Stimulated activated memory B cell treated with anti-CD40 and anti-IgM and Interleukin-4, amounts not matched to agents 10 μg/mL and 1 μg/mL and 100 μg/mL, for 72 hours (primary cell): ENCODE data around the gene LRRC8B.
A peak's percentile ranks its signal among the peaks of the same experiment; 100 is the strongest.
"Not testable (repeated sequence)": the region's sequence is repeated elsewhere in the genome, so short reads cannot be mapped to it uniquely, and the experiment has no call there.

Experiments
- ATAC-seq: fragments of 150-1000 bp; cut with Tn5 transposase; 2 replicates; pipeline ENCODE4 v1.10.0; 2021
- H3K27ac Mint-ChIP-seq: one replicate; pipeline ENCODE4 v1.8.0; 2022; ENCODE audit warnings: mild to moderate bottlenecking, mixed read lengths
- H3K27me3 Mint-ChIP-seq: one replicate; pipeline ENCODE4 v1.8.0; 2022; ENCODE audit warnings: mixed read lengths
- H3K36me3 Mint-ChIP-seq: one replicate; pipeline ENCODE4 v1.8.0; 2022; ENCODE audit warnings: mixed read lengths
- H3K4me1 Mint-ChIP-seq: one replicate; pipeline ENCODE4 v1.8.0; 2022; ENCODE audit warnings: mixed read lengths
- H3K4me3 Mint-ChIP-seq: one replicate; pipeline ENCODE4 v1.8.0; 2022; ENCODE audit warnings: mild to moderate bottlenecking, moderate library complexity, mixed read lengths
- H3K9me3 Mint-ChIP-seq: one replicate; pipeline ENCODE4 v1.8.0; 2022; ENCODE audit warnings: mixed read lengths

Gene LRRC8B

DNA sequence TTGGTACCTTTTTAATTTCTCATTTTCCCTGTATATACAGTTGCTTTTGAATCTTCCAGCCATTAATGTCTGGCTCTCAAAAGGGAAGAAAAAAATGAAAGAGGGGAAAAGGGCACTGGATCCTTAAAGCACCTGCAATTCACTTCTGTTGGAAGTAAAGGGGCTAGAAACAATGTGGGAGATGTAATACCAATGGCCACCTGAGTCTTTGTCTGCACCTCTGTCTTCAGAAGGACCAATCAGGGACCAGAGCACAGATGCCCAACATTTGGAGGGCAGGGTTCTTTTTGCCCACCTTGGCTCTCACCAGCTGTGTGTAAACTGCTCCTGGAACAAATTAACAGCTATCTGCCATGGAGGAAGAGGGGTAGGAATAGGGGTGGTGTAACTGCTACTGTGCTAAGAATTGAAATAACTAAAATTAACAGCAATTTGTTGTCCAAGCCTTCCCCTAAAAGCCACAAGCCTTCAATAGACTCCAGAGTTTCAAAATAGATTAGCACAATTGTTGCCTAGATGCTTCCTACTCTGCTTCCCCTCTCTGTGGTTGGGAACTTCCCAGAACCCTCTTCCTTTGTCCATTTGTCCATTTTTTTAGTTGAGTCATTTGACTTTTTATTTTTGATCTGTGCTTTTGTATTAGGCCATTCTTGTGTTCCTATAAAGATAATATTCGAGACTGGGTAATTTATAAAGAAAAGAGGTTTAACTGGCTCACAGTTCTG lies 11.5 kb upstream of the LRRC8B start:
- H3K4me1 Mint-ChIP-seq: no peaks in the 10 kb centered on the region
- no peak overlapping the region for H3K4me3 Mint-ChIP-seq
- peaks cover 11% of the 10 kb centered on the region for H3K36me3 Mint-ChIP-seq
- H3K27me3 Mint-ChIP-seq: no peaks in the 10 kb centered on the region
- no peak overlapping the region for H3K27ac Mint-ChIP-seq
- ATAC-seq: no peak
- H3K9me3 Mint-ChIP-seq: peaks cover 5% of the 10 kb centered on the region

DNA sequence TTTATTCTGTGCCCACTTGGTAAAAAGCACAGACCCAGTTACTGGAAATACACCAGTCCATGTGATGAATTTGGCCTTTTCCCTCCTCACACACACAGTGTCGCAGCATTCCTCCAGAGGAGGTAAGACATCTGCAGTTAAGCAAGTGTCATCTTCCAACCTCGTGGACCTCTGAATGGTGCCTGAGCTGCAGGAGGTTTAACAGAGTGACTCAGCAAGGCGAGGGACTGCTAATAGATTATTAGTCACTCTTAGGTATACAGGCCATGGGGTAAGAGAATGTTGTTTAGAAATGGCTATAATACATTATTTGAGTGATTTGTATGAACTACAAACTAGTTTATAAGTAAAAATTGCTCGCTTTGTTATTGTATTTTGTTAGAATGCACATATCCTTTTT lies 8.6 kb upstream of the LRRC8B start:
- Mint-ChIP-seq H3K4me3 (no peak overlapping the region), H3K27me3 (no peaks in the 10 kb centered on the region), H3K27ac (no peak overlapping the region), H3K9me3 (no peaks in the 10 kb centered on the region), H3K4me1 (no peaks in the 10 kb centered on the region), H3K36me3 (peaks cover 8% of the 10 kb centered on the region)
- no peak for ATAC-seq

DNA sequence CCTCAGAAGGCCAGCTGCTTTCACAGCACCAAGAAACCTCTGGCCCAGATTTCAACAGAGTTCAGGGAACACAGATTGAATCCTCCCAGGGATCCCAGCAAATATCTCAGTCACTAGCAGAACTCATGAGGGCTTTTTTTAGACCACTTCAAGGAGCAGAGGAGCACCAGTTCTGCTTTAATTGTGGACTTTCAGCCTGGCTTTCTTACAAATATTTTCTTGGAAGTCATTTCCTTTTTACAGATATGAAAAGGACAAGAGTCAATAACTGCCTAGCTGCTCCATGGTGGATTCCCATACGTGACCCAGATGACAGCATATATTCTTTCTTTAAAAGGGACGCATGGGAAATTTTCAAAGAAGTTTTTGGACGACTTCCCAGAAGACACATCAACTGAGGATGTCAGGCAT lies 6.4 kb upstream of the LRRC8B start:
- no peak overlapping the region for H3K27ac Mint-ChIP-seq
- ATAC-seq: no peak
- H3K36me3 Mint-ChIP-seq: peaks cover 8% of the 10 kb centered on the region
- H3K9me3 Mint-ChIP-seq: no peaks in the 10 kb centered on the region
- H3K4me3 Mint-ChIP-seq: no peak overlapping the region
- peaks cover 7% of the 10 kb centered on the region for H3K4me1 Mint-ChIP-seq
- no peaks in the 10 kb centered on the region for H3K27me3 Mint-ChIP-seq

DNA sequence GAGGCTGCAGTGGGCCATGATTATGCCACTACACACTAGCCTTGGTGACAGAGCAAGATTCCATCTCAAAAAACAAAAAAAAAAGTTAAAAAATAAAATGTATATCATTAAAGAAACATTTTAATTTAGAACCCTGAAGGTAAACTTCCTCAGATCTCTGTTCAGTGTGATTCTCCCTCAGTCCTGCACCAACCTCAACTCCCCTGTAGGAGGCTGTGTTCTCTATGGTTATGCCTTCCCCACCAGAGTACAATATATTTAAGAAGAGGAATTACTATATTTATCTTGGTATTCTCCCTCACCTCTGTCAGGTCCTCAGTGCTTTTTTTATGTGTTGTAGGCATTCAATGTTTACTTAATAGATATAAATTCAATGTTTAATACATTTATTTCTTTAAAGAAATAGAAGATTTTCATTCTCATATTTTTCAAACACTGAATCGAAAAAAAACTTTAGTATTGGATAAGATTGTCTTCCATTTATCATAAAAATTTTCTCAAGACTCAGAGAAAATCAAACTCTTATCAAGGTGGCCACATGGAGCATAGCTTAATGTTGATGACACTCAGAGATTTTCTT lies 4.8 kb upstream of the LRRC8B start:
- H3K4me3 Mint-ChIP-seq: no peak overlapping the region
- peaks cover 15% of the 10 kb centered on the region for H3K4me1 Mint-ChIP-seq
- H3K27me3 Mint-ChIP-seq: no peaks in the 10 kb centered on the region
- ATAC-seq: peak; percentile 37
- H3K27ac Mint-ChIP-seq: no peak overlapping the region
- H3K36me3 Mint-ChIP-seq: peaks cover 2% of the 10 kb centered on the region
- H3K9me3 Mint-ChIP-seq: no peaks in the 10 kb centered on the region

DNA sequence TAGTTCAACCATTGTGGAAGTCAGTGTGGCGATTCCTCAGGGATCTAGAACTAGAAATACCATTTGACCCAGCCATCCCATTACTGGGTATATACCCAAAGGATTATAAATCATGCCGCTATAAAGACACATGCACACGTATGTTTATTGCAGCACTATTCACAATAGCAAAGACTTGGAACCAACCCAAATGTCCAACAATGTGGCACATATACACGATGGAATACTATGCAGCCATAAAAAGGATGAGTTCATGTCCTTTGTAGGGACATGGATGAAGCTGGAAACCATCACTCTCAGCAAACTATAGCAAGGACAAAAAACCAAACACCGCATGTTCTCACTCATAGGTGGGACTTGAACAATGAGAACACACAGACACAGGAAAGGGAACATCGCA lies 2.7 kb upstream of the LRRC8B start:
- H3K4me1 Mint-ChIP-seq: peaks cover 15% of the 10 kb centered on the region
- ATAC-seq, H3K9me3 Mint-ChIP-seq, H3K4me3 Mint-ChIP-seq, H3K27me3 Mint-ChIP-seq, H3K36me3 Mint-ChIP-seq, H3K27ac Mint-ChIP-seq: not testable (repeated sequence)

DNA sequence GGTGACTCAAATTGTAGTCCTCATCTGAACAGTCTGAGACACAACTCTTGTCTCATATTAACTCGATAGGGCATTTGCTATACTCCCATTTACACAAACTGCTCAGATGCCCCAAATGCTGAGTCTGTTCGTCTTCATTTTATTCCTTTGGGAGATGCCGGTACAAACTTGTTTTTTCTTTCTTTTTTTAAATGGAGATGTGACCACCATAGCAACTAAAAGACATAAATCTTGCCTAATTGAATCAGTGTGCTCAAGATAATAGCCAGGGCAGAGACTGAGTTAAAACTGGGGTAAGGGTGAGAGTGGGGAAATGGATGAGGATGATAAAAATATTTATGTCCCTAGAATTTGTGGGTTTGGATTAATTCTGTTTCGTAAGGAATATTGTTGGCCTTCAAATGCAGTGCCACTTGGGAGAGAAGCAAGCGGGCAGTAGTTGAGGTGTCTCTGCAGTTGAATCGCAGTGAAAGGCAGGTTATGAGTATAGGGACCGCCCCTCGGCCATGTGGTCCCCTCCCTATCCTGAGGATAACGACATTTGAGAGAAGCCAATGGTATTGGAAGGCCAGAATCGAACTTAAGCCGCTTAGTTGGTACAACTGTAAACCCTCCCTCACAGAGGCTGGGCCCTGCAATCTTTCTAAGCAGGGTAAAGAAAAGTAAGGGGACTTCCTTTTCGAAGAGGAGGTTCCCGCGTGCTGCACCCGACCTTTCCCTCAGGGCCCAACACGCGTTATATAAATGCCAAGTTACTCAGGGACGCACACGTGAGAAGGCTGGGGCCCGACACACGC lies 859 bp upstream of the LRRC8B start:
- H3K27me3 Mint-ChIP-seq: no peaks in the 10 kb centered on the region
- H3K4me1 Mint-ChIP-seq: peaks cover 15% of the 10 kb centered on the region
- peak overlapping the region; percentile 83 for H3K27ac Mint-ChIP-seq
- ATAC-seq: peak; percentile 83
- H3K9me3 Mint-ChIP-seq: no peaks in the 10 kb centered on the region
- H3K36me3 Mint-ChIP-seq: no peaks in the 10 kb centered on the region
- peak overlapping the region; percentile 79 for H3K4me3 Mint-ChIP-seq

DNA sequence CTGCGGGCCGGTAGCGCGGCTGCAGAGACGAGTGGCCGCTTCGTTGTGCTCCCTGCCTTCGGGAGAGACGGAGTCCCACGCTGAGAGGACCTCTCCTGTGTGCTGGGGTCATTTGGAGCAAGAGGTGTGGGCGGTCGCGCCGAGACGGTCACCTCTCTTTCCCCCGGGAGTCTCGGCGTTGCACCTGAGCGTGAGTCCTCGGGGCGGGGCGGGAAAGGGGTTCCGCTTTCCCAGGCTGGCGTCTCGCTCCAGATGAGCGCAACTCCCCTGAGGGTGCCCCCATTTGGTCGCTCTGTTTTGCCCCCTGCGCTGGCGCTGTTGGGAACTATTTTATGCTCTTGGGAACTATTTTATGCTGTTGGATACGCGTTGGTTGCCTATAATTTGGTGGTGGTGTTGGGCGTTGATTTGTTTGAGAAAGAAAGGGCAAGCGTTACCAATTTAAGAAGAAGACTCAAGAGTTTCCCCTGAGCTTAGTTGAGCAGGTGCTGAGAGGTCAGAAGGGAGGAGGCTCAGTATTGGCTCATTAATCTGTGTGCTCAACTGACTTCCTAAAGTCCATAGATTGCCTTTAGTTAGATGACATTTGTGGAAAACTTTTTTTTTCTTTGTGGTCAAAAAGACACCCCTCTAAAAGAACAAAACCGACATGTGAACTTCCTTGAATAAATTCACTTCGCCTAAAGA lies 683 bp downstream of the LRRC8B start:
- H3K27ac Mint-ChIP-seq: peak overlapping the region; percentile 83
- peak; percentile 51 for ATAC-seq

DNA sequence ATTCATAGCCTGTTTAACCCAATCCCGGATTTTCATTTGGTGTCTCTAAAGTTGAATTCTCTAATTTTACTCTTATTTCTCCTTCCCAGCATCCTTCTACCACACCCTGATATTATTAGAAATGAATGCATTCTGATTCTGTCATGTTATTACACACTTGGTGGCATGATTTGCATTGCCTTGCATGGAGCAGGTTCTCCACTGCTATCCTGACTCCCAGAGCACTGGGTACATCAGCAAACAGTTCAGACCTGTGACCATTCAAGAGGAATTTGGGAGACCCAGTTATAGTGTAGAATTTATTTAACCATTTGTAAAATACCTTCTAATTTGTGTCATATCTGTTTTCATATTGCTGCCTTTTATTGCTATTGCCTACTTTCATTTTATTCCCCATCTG lies 2.6 kb downstream of the LRRC8B start:
- no peak overlapping the region for H3K4me3 Mint-ChIP-seq

More for the DNA sequence above, 683 bp downstream of the LRRC8B start:
- H3K27me3 Mint-ChIP-seq: no peaks in the 10 kb centered on the region
- peaks cover 4% of the 10 kb centered on the region for H3K36me3 Mint-ChIP-seq
- H3K4me1 Mint-ChIP-seq: peaks cover 15% of the 10 kb centered on the region
- peak overlapping the region; percentile 79 for H3K4me3 Mint-ChIP-seq
- H3K9me3 Mint-ChIP-seq: no peaks in the 10 kb centered on the region

DNA sequence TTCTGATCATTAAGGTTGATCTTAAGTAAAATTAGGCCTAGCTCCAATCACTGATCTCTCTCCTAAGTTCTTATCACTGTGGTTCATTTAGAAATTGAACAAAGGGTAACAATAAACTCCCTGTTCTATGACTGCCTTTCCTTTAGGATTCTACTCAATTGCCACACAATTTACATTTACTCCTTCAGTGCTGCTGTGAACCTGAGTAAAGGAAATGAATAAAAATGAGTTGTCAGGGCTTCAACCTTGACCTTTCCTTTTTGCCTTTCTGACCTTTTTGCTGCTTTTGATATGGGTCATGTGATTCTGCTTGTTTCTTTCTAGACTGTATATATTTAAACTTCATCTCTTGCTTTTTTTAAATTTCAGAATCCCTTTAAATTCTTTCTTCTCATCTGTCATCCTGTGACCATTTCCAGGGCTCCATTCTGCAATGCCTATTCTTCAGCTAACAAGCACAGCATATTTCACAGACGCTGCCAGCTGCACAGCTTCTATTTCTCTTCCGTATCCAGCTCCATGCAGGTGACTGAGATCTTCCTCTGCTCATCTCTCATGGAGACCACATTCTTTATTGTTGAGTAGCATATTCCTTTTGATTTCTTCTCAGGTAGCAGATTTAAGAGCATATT lies 3.2 kb downstream of the LRRC8B start:
- Mint-ChIP-seq H3K36me3 (peaks cover 21% of the 10 kb centered on the region), H3K4me1 (peaks cover 30% of the 10 kb centered on the region), H3K4me3 (no peak overlapping the region), H3K27ac (no peak overlapping the region), H3K27me3 (no peaks in the 10 kb centered on the region), H3K9me3 (peaks cover 3% of the 10 kb centered on the region)
- ATAC-seq: no peak

More for the DNA sequence above, 2.6 kb downstream of the LRRC8B start:
- no peaks in the 10 kb centered on the region for H3K27me3 Mint-ChIP-seq
- no peak overlapping the region for H3K27ac Mint-ChIP-seq
- ATAC-seq: no peak
- H3K36me3 Mint-ChIP-seq: peaks cover 15% of the 10 kb centered on the region
- peaks cover 3% of the 10 kb centered on the region for H3K9me3 Mint-ChIP-seq
- peaks cover 28% of the 10 kb centered on the region for H3K4me1 Mint-ChIP-seq

DNA sequence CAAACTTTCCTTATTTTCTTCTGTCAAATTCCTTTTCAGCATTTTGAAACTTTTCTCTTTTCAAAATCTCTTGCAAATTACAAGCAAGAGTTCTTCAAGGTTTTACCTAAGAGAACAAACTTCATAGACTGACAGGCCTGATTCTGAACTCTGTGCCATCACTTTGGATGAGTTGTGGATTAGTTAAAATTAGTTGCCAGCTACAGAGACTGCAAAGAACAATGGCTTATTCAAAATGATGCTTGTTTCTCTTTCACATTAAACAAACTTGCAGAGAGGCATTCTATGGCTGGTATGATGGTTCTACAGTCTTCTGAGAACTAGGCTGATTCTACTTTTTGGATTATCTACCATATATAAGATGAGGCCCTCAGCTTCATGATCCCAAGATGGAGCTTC lies 3.8 kb downstream of the LRRC8B start:
- peaks cover 31% of the 10 kb centered on the region for H3K4me1 Mint-ChIP-seq
- H3K4me3 Mint-ChIP-seq: no peak overlapping the region
- ATAC-seq: no peak
- peaks cover 3% of the 10 kb centered on the region for H3K9me3 Mint-ChIP-seq
- H3K36me3 Mint-ChIP-seq: peaks cover 26% of the 10 kb centered on the region
- no peak overlapping the region for H3K27ac Mint-ChIP-seq
- no peaks in the 10 kb centered on the region for H3K27me3 Mint-ChIP-seq

DNA sequence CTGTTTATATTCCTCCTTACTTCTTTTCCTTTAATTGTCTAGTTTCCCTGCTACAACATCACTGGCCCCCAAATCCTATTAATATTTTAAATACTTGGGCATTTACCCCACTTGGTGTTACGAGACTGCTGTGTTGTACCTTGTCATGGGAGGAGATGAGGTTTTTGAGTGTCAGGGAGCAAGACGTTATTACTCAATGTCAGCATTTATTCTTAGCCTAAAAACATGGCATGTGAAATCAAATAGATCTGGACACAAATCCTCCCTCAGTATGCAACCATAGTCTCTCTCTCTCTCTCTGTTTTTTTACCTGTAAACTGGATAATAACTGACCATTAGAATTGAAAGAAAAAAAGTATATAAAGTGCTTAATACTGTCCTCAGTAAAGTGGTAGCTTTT lies 4.6 kb downstream of the LRRC8B start:
- no peak overlapping the region for H3K4me3 Mint-ChIP-seq
- H3K4me1 Mint-ChIP-seq: peaks cover 27% of the 10 kb centered on the region
- H3K36me3 Mint-ChIP-seq: peaks cover 27% of the 10 kb centered on the region
- H3K27me3 Mint-ChIP-seq: no peaks in the 10 kb centered on the region
- ATAC-seq: no peak
- H3K9me3 Mint-ChIP-seq: peaks cover 3% of the 10 kb centered on the region
- no peak overlapping the region for H3K27ac Mint-ChIP-seq

DNA sequence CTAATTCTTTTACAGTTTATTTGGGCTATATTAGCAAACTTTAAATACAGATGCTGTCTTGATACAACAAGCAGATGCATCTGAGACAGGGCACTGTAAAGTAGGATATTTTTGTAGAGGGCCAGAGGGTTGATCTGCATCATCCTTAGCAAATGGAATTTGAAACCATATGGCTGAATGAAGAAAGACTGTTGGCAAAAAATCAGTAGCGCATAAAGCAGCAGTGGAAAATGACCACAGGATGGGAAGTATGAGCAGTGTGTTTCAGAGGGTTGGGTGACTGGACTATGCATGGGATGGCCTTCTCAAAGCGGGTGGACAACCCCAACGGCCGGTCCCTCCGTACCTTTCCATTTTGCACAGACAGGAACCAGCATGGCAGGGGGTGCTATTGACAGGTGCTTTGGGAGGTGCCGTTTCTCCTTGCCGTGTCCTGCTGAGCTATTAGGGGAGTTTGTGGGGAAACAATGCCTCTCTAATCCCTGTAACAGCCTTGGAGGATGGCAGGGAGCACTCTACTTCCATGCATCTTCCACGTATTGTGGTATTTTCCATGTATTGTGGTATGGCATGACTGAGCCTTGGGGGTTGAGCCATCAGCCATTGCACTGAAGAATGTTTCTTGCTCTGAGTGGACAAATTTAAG lies 5.9 kb downstream of the LRRC8B start:
- H3K27me3 Mint-ChIP-seq: no peaks in the 10 kb centered on the region
- H3K36me3 Mint-ChIP-seq: peaks cover 27% of the 10 kb centered on the region
- H3K9me3 Mint-ChIP-seq: peaks cover 3% of the 10 kb centered on the region
- peaks cover 34% of the 10 kb centered on the region for H3K4me1 Mint-ChIP-seq
- no peak for ATAC-seq
- no peak overlapping the region for H3K27ac Mint-ChIP-seq
- no peak overlapping the region for H3K4me3 Mint-ChIP-seq

DNA sequence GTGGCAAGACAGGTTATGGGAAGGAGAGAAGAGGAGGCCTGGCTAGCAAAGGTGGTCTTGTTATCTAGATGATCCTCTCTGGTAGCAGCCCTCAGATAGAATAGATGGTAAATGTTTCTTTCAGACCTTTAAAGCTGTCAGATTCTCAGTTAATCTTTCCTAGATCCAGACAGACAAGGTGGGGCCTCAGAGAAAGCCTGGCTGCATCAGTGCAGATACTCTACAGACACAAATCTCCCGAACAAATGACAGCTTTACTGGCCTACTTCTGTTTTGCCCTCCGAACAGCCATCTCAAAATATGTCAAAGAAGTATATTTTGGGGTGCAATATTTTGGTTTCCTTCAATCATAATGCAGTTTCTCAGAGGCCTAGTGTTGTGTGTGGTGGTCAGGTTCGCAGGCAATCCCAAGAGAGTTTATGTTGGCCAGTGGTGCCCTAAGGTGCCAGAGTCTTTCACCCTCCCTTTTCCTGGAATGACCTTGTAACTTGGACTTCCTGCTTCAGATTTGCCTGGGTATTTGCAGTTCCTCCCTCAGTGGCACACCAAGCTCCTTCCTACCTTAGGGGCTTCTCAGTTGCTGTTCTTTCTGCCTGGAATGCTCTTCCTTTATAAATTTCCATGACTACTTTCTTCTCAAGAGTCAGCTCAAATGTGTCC lies 7.0 kb downstream of the LRRC8B start:
- Mint-ChIP-seq H3K27ac (no peak overlapping the region), H3K36me3 (peaks cover 32% of the 10 kb centered on the region), H3K4me1 (peaks cover 44% of the 10 kb centered on the region), H3K27me3 (no peaks in the 10 kb centered on the region), H3K9me3 (peaks cover 3% of the 10 kb centered on the region), H3K4me3 (no peak overlapping the region)
- ATAC-seq: no peak

DNA sequence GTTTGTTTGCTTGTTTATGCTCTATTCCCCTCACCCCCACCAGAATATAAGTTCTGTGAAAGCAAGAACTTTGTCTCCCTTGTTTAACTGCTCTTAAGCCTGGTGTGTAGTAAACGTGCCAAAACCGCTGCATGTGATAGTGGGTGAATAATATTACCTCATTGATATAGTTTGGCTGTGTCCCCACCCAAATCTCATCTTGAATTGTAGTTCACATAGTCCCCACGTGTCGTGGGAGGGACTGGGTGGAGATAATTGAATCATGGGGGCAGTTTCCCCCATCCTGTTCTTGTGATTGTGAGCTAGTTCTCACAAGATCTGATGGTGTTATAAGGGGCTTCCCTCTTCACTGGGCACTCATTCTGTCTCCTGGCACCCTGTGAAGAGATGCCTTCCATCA lies 7.6 kb downstream of the LRRC8B start:
- H3K27me3 Mint-ChIP-seq: no peaks in the 10 kb centered on the region

More for the DNA sequence above, 7.6 kb downstream of the LRRC8B start:
- H3K4me1 Mint-ChIP-seq: peaks cover 50% of the 10 kb centered on the region
- peaks cover 38% of the 10 kb centered on the region for H3K36me3 Mint-ChIP-seq
- peaks cover 3% of the 10 kb centered on the region for H3K9me3 Mint-ChIP-seq
- H3K27ac Mint-ChIP-seq: no peak overlapping the region
- ATAC-seq: no peak
- no peak overlapping the region for H3K4me3 Mint-ChIP-seq
